ENCODE results near the gene FOXN1.

DNA sequence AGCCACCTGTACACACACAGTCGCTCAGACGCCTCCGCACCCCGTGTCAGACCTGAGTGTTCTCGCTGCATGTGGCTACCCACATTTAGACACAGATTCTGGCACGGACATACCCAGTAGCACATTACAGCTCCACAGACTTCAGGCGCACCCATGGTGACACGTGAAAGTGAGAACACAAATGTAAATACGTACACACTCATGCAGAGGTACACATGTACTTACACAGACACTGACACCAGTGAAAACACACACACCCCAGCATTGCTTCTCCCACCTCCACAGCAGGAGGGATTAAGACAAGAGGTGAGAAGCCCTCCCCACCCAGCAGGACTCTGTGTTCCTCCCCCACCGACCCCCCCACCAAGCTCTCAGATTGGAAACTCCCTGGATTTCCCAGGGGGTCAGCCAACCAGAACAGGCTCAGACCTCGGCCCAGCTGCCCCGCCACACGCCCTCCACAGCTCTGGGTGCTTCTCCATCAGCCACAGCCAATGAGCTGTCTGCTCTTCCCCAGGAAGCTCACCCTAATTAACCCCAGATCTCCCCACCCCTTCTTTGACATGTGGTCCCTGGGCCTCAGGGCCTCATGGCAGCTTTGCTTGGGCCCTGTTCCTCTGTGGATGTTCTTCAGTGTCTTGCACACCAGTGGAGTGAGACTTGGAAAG is 5.3 kb upstream of the FOXN1 start:
- TF ChIP-seq, protein P1, sequence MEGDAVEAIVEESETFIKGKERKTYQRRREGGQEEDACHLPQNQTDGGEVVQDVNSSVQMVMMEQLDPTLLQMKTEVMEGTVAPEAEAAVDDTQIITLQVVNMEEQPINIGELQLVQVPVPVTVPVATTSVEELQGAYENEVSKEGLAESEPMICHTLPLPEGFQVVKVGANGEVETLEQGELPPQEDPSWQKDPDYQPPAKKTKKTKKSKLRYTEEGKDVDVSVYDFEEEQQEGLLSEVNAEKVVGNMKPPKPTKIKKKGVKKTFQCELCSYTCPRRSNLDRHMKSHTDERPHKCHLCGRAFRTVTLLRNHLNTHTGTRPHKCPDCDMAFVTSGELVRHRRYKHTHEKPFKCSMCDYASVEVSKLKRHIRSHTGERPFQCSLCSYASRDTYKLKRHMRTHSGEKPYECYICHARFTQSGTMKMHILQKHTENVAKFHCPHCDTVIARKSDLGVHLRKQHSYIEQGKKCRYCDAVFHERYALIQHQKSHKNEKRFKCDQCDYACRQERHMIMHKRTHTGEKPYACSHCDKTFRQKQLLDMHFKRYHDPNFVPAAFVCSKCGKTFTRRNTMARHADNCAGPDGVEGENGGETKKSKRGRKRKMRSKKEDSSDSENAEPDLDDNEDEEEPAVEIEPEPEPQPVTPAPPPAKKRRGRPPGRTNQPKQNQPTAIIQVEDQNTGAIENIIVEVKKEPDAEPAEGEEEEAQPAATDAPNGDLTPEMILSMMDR (CRISPR knock-in tag; IDR thresholded peaks at IDR 0.05), result no peak
- TF ChIP-seq SUZ12 (IDR thresholded peaks at IDR 0.05; ENCODE audit: low read depth, low read length) (no peak), U2AF1 (optimal IDR thresholded peaks at IDR 0.05; ENCODE audit: low read depth, low read length) (no peak), CAMTA2 (CRISPR knock-in tag; IDR thresholded peaks at IDR 0.05; ENCODE audit: borderline replicate concordance) (no peak), POLR2A (IDR thresholded peaks at IDR 0.05; ENCODE audit: insufficient read depth in 1 of 2, low read depth in 2 of 2, low read length in 2 of 2) (no peak)
- TF ChIP-seq, protein P2, sequence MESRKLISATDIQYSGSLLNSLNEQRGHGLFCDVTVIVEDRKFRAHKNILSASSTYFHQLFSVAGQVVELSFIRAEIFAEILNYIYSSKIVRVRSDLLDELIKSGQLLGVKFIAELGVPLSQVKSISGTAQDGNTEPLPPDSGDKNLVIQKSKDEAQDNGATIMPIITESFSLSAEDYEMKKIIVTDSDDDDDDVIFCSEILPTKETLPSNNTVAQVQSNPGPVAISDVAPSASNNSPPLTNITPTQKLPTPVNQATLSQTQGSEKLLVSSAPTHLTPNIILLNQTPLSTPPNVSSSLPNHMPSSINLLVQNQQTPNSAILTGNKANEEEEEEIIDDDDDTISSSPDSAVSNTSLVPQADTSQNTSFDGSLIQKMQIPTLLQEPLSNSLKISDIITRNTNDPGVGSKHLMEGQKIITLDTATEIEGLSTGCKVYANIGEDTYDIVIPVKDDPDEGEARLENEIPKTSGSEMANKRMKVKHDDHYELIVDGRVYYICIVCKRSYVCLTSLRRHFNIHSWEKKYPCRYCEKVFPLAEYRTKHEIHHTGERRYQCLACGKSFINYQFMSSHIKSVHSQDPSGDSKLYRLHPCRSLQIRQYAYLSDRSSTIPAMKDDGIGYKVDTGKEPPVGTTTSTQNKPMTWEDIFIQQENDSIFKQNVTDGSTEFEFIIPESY (CRISPR knock-in tag; IDR thresholded peaks at IDR 0.05), result no peak
- TF ChIP-seq, protein P3, sequence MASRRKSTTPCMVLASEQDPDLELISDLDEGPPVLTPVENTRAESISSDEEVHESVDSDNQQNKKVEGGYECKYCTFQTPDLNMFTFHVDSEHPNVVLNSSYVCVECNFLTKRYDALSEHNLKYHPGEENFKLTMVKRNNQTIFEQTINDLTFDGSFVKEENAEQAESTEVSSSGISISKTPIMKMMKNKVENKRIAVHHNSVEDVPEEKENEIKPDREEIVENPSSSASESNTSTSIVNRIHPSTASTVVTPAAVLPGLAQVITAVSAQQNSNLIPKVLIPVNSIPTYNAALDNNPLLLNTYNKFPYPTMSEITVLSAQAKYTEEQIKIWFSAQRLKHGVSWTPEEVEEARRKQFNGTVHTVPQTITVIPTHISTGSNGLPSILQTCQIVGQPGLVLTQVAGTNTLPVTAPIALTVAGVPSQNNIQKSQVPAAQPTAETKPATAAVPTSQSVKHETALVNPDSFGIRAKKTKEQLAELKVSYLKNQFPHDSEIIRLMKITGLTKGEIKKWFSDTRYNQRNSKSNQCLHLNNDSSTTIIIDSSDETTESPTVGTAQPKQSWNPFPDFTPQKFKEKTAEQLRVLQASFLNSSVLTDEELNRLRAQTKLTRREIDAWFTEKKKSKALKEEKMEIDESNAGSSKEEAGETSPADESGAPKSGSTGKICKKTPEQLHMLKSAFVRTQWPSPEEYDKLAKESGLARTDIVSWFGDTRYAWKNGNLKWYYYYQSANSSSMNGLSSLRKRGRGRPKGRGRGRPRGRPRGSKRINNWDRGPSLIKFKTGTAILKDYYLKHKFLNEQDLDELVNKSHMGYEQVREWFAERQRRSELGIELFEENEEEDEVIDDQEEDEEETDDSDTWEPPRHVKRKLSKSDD (CRISPR knock-in tag; IDR thresholded peaks at IDR 0.05; ENCODE audit: low read depth), result no peak
- TF ChIP-seq, protein P4, sequence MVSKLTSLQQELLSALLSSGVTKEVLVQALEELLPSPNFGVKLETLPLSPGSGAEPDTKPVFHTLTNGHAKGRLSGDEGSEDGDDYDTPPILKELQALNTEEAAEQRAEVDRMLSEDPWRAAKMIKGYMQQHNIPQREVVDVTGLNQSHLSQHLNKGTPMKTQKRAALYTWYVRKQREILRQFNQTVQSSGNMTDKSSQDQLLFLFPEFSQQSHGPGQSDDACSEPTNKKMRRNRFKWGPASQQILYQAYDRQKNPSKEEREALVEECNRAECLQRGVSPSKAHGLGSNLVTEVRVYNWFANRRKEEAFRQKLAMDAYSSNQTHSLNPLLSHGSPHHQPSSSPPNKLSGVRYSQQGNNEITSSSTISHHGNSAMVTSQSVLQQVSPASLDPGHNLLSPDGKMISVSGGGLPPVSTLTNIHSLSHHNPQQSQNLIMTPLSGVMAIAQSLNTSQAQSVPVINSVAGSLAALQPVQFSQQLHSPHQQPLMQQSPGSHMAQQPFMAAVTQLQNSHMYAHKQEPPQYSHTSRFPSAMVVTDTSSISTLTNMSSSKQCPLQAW (CRISPR knock-in tag; IDR thresholded peaks at IDR 0.05), result no peak

Measured in HepG2 (cell line).